NCI-H345 treated with DMSO at 0.1 percent for 48 hours (cell line): Measurements from ENCODE around the gene GSTT4.
"Not testable (repeated sequence)": the region's sequence is repeated elsewhere in the genome, so short reads cannot be mapped to it uniquely, and the experiment has no call there.

Source experiments
- DNase-seq: peaks from one replicate; lab custom pipeline; 2025; ENCODE audit not compliant: unreplicated experiment; lab: John Stamatoyannopoulos, UW

Gene GSTT4

DNA sequence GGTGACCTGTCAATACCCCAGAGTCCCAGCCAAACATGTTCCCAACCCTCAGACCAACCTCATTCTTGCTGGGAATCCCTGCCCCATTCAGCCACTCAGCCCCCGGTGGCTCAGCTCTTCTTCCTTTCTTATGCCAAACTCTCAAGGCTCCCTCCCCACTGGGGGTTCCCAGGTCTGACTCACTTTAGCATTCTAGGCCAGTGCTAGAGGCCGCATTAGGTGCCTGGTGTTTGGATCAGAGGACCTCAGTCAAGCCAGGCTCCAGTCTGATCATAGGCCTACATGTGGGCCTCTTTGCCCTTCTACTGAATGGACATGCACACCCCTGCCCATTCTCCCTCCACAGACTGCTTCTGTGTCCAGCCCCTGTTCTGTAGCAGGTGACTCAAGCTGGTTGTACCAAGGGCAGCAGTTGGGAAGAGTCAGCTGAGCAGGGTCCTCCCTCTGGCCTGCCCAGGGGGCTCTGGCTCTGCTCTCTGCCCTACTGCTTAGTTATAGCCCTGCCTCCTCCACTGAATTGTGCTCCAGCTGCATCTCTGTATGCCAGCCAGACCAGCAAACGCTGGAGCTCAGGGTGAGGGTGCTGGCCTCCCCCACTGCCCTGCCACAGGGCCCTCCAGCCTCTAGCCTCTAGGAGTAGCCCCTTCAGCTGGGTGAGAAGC, 15.5 kb downstream of the GSTT4 start:
- not testable (repeated sequence) for DNase-seq

DNA sequence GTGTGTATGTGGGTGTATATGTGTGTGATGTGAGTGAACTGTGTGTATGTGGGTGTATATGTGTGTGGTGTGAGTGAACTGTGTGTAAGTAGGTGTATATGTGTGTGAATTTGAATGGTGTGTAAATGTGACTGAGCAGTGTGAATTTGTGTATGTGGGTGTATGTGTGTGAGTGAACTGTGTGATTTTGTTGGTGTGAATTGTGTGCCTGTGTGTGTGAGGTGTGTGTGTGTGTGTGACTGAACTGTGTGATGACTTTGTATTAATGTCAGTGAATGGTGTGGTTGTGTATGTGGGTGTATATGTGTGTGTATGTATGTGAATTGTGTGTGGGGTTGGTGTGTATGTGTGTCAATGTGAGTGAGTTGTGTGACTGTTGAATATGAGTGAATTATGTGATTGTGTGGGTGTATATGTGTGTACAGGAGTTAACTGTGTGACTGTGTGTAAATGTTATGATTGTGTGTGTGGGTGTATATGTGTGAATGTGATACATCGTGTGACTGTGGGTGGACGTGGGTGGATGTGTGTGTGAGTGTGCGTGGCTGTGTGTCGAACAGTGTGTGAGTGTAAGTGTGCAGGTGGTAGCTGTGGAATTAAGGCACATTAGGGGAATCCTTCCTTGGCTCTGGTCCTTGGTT, 18.6 kb downstream of the GSTT4 start:
- DNase-seq, result not testable (repeated sequence)

DNA sequence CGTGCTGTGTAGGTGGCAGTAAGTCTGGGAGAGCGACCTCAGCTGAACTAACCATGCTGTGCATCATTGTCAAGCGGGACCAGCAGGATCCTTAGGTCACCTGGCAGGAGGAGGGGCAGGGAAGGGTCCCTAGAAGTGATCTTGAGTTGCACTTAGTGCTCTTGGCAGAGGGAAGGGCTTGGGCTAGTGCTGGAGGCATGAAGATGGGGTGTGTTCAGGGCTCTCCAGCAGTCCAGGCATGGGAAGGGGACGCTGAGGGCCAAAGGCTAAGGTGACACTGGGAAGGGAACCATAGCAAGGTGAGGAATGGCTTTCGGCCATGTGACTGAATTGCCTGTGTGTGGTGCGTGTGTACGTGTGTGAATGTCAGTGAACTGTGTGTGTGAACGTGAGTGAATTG, 19.2 kb downstream of the GSTT4 start:
- DNase-seq, result not testable (repeated sequence)

DNA sequence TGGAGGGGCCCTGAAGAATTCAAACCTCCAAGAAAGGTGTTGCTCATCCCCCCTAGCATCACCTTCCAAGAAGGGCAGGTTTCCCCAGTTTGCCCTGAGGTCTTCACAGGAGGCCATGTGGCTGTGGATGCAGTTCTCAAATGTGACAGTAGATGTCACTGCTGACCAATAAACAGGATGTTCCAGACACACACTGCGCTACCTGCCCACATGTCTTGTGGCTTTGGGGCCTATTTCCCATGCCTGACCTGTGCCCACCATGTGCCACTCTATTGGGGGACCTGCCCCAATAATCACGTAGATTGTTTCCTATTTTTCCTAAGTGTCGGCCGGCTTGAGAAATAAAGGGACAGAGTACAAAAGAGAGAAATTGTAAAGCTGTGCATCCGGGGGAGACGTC, 20.8 kb downstream of the GSTT4 start:
- peak; percentile 10 for DNase-seq

DNA sequence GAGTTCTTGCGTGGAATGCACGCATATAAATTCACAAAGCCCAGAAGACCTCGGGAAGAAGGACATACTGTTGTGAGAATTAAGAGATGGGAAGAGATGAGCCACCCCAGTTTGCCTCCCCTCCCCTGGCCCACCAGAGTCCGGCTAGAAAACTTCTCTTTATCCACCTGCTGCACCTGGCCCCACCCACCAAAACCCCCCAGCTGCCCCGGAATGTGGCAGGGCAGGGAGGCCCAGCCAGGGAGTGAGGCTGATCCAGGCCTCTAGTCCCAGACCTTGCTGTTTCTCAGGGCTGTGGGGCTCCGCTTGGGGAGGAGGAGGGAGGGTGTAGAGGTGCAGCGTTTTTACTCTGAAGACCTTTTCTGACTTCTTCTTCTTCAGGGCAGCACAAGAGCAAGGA, 24.7 kb downstream of the GSTT4 start:
- not testable (repeated sequence) for DNase-seq

DNA sequence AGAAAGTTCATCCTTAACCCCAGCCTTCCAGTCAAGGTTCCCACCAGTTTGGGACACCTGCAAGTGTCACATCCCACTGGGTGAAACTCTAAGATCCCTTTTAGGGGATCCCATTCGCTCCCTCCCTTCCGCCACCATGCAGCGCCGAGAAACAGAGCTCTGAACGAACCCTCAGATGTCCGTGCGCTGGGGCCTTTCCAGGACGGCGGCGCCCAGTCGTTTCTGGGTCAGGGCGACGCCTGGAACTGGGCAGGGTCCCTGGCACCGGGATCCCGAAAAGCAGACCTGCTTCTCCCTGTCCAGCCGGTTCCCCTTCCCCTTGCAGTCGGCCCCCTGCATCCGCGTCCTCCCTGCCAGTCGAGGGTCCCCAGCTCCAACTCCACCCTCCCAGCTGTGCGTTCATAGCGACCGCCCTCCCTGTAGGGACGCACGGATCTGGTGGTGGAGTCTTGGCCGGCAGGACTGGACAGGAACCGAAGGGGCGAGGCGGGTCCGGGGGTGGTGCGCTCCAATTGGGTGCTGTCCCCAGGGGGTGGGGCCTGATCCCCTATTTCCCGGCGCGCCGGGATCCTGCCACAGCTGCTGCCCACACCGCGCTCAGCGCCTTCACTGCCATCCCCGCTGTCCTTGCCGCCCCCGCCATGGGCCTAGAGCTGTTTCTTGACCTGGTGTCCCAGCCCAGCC, 25.6 kb downstream of the GSTT4 start, which contains the start of gene GSTT2:
Gene GSTT2 (plus strand): TSS at position 578 of the 684 bp plus-strand sequence.
- not testable (repeated sequence) for DNase-seq

DNA sequence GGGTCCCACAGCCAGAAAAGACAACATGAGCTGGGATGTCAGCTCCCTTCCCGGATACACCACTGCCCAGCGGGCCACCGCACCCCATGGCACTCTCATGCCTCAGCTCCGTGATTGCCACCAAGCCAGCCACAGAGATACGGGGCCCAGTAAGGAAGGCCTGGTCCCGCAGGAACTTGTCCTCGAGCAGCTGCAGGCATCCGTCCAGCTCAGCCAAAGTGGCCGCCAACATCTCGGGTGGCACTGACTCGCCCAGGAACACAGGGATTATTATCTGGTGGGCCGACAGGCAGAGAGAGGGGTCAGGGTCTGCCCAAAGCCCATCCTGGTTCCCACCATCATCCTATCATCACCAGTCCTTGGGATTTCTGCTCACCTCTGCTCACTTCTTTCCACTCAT, 27.9 kb downstream of the GSTT4 start:
- DNase-seq, result not testable (repeated sequence)

DNA sequence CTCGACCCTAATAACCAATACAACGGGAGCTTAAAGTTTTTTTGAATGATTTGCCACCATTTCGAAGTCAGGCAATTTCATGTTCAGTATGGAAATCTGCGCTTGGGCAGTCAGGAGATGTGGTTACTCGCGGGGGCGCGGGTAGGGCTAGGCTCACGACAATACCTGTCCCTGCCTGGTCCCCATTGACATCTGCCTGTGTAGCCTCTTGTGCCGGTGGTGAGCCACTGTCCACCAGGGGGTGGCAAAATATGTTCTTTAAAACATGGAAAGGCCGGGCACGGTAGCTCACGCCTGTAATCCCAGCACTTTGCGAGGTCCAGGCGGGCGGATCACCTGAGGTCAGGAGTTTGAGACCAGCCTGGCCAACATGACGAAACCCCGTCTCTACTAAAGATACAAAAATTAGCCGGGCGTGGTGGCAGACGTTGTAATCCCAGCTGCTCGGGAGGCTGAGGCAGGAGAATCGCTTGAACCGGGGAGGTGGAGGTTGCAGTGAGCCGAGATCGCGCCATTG, 30.4 kb downstream of the GSTT4 start:
- DNase-seq, result not testable (repeated sequence)

DNA sequence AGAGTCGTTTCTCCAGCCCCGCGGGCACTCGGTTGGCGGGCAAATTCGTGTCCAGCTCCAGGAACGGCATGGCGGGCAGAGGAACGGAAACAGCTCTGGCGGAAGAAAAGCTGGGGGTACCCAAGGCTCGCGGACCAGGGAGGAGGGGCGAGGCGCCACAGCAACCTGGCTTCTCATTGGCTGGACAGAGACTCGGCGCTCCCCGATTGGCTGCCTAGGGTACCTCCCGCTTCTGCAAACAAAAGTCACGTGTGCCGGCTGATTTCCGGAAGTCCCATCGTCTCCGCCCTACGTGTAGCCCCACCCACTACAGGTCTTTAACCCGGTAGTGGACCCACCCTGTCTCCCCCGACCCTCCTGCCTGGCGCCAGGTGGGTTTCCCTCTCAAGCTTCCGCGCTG, 30.9 kb downstream of the GSTT4 start, which contains the start of gene DDT:
Gene DDT (minus strand): TSS at position 97 of the 400 bp plus-strand sequence. CDS start 27 bp downstream, at position 70.
- DNase-seq, result not testable (repeated sequence)

DNA sequence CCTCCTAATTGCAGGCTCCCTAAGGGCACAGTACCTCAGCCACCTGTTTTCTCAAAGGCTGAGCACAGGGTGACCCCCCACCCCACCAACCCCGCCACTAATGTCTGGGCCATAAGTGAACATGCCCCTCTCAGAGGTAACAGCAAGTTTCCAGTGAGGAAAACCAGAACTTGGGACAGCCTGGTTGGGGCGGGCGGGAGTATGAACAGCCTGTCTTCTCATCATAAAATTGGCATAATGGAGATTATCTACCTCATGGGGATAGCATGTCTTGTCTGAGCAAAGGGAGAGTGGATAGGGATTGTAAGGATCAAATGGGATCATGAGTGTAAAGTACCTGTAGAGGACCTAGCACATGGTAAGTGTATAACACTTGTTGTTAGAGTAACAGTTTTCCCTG, 33.3 kb downstream of the GSTT4 start:
- not testable (repeated sequence) for DNase-seq

DNA sequence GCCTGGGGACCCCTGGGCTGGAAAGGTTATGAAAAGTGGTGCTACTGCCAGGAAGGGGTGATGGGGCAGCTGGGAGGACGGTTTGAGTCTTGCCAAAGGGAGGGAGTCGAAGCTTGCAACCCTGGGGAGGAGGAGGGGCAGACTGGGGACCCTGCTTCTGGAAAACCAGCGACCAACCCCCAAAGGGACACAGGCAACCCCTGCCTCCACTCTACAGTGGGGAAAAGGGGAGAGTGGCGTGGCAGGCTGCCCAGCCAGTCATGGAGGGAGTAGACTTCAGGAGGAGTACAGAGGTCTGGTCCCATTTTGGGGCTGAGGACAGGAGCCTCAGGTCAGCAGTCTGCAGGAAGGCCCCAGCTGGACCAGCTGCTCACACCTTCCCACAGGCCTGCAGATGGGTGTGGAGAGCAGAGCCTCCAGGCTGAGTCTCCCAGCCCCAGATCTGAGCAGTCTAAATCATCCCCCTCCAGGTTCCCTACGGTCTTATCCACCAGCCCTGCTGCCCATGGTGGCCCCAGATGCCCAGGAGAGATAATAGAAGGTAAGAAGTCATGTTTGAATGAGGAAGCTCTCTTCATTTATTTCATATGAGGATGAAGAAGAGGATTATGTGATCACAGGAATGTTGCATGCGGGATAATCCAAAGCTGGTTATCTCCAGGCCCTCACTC, 34.3 kb downstream of the GSTT4 start:
- DNase-seq, result no peak

DNA sequence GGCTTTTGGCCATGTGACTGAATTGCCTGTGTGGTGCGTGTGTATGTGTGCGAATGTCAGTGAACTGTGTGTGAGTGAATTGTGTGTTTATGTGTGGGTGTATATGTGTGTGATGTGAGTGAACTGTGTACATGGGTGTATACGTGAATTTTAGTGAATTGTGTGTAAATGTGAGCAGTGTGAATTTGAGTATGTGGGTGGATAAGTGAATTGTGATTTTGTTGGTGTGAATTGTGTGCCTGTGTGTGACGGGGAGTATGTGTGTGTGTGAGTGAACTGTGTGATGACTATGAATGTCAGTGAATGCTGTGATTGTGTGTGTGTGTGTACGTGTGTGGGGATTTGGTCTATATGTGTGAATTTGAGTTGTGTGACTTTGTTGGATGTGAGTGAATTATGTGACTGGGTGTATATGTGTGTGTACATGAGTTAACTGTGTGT, 35.0 kb downstream of the GSTT4 start:
- no peak for DNase-seq

DNA sequence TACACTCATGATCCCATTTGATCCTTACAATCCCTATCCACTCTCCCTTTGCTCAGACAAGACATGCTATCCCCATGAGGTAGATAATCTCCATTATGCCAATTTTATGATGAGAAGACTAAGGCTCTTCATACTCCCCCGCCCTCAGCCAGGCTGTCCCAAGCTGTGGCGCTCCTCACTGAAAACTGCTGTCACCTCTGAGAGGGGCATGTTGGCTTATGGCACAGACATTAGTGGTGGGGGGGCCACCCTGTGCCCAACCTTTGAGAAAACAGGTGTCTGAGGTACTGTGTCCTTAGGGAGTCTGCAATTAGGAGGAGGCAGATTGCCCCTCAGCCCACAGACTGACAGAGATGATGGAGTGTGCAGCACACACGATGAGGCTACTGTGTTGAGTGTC, 36.2 kb downstream of the GSTT4 start:
- no peak for DNase-seq

DNA sequence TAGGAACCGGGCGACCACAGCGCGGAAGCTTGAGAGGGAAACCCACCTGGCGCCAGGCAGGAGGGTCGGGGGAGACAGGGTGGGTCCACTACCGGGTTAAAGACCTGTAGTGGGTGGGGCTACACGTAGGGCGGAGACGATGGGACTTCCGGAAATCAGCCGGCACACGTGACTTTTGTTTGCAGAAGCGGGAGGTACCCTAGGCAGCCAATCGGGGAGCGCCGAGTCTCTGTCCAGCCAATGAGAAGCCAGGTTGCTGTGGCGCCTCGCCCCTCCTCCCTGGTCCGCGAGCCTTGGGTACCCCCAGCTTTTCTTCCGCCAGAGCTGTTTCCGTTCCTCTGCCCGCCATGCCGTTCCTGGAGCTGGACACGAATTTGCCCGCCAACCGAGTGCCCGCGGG, 38.7 kb downstream of the GSTT4 start, which contains the start of gene DDTL:
Gene DDTL (plus strand): TSS at position 321 of the 400 bp plus-strand sequence. CDS start 27 bp downstream, at position 348.
- not testable (repeated sequence) for DNase-seq

DNA sequence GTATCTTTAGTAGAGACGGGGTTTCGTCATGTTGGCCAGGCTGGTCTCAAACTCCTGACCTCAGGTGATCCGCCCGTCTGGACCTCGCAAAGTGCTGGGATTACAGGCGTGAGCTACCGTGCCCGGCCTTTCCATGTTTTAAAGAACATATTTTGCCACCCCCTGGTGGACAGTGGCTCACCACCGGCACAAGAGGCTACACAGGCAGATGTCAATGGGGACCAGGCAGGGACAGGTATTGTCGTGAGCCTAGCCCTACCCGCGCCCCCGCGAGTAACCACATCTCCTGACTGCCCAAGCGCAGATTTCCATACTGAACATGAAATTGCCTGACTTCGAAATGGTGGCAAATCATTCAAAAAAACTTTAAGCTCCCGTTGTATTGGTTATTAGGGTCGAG, 39.2 kb downstream of the GSTT4 start:
- not testable (repeated sequence) for DNase-seq

DNA sequence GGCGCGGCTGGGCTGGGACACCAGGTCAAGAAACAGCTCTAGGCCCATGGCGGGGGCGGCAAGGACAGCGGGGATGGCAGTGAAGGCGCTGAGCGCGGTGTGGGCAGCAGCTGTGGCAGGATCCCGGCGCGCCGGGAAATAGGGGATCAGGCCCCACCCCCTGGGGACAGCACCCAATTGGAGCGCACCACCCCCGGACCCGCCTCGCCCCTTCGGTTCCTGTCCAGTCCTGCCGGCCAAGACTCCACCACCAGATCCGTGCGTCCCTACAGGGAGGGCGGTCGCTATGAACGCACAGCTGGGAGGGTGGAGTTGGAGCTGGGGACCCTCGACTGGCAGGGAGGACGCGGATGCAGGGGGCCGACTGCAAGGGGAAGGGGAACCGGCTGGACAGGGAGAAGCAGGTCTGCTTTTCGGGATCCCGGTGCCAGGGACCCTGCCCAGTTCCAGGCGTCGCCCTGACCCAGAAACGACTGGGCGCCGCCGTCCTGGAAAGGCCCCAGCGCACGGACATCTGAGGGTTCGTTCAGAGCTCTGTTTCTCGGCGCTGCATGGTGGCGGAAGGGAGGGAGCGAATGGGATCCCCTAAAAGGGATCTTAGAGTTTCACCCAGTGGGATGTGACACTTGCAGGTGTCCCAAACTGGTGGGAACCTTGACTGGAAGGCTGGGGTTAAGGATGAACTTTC, 44.0 kb downstream of the GSTT4 start, which contains the start of gene GSTT2B:
Gene GSTT2B (minus strand): TSS at position 112 of the 688 bp plus-strand sequence. CDS start 64 bp downstream, at position 48.
- not testable (repeated sequence) for DNase-seq

DNA sequence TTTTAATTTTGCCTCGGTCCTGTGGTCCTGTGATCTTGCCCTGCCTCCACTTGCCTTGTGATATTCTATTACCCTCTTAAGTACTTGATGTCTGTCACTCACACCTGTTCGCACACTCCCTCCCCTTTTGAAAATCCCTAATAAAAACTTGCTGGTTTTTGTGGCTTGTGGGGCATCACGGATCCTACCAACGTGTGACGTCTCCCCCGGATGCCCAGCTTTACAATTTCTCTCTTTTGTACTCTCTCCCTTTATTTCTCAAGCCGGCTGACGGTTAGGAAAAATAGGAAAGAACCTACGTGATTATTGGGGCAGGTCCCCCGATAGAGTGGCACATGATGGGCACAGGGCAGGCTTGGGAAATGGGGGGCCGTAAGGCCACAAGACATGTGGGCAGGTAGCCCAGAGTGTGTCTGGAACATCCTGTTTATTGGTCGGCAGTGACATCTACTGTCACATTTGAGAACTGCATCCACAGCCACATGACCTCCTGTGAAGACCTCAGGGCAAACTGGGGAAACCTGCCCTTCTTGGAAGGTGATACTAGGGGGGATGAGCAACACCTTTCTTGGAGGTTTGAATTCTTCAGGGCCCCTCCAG, 48.9 kb downstream of the GSTT4 start:
- DNase-seq, result peak; percentile 58

DNA sequence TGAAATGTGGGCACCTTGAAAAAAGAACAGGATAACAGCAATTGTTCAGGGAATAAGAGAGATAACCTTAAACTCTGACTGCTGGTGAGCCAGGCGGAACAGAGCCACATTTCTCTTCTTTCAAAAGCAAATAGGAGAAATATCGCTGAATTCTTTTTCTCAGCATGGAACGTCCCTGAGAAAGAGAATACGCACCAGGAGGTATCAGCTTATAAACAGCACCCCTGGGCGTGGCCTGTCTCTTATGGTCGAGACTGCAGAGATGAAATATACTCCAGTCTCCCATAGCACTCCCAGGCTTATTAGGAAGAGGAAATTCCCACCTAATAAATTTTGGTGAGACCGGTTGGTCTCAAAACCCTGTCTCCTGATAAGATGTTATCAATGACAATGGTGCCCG, 49.4 kb downstream of the GSTT4 start:
- not testable (repeated sequence) for DNase-seq

DNA sequence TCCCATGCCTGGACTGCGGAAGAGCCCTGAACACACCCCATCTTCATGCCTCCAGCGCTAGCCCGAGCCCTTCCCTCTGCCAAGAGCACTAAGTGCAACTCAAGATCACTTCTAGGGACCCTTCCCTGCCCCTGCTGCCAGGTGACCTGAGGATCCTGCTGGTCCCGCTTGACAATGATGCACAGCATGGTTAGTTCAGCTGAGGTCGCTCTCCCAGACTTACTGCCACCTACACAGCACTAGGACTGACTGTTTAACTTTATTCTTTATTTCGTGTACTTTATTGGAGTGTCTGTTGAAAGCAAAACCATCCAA, 50.3 kb downstream of the GSTT4 start:
- DNase-seq, result not testable (repeated sequence)
